Activated CD4-positive, alpha-beta T cell treated with anti-CD3 and anti-CD28 coated beads, Interleukin-2, Interleukin-4, amounts not matched to agents 100 ng/mL and 50 ng/mL, durations not matched to agents 16 hours and 8 hours (primary cell): ENCODE results near the gene PTK6.
"Not testable (repeated sequence)": the region's sequence is repeated elsewhere in the genome, so short reads cannot be mapped to it uniquely, and the experiment has no call there.

Experiments used
- DNase-seq: peaks from one replicate; pipeline ENCODE4 v3.0.0-alpha.2; 2020; ENCODE audit warnings: low spot score

The PTK6 gene

GRCh38 chr20:63536997-63537524 is at the start of gene PTK6:
Gene PTK6, minus strand, starts transcription at chr20:63537376. Its CDS starts 62 bp downstream, at chr20:63537314.
- DNase-seq, result peak; percentile 46

- DNase-seq, result no peak
These were observed 49.6 kb upstream of the PTK6 start for GRCh38 chr20:63586797-63587196.

GRCh38 chr20:63585616-63586565 is 48.7 kb upstream of the PTK6 start:
- DNase-seq, result no peak

GRCh38 chr20:63582382-63583063 is 45.3 kb upstream of the PTK6 start:
- DNase-seq, result no peak

GRCh38 chr20:63580796-63581461 is 43.8 kb upstream of the PTK6 start:
- peak; percentile 47 for DNase-seq

- no peak for DNase-seq
These were observed 42.0 kb upstream of the PTK6 start for GRCh38 chr20:63579017-63579694.

GRCh38 chr20:63578224-63579016 is 41.2 kb upstream of the PTK6 start:
- DNase-seq, result no peak

- no peak for DNase-seq
These were observed 40.2 kb upstream of the PTK6 start for GRCh38 chr20:63577317-63577894.

GRCh38 chr20:63576311-63576710 is 39.1 kb upstream of the PTK6 start:
- no peak for DNase-seq

- DNase-seq, result no peak
These were observed 37.9 kb upstream of the PTK6 start for GRCh38 chr20:63574829-63575743.

- DNase-seq, result peak; percentile 50
These were observed 37.1 kb upstream of the PTK6 start, which contains the start of gene HELZ2 for GRCh38 chr20:63574156-63574828. Gene HELZ2, minus strand, starts transcription at chr20:63574239. Its CDS starts 1,854 bp downstream, at chr20:63572385.

- no peak for DNase-seq
These were observed 36.5 kb upstream of the PTK6 start for GRCh38 chr20:63573647-63574131.

GRCh38 chr20:63572788-63573646 is 35.8 kb upstream of the PTK6 start:
- no peak for DNase-seq

GRCh38 chr20:63572071-63572787 is 35.1 kb upstream of the PTK6 start:
- no peak for DNase-seq

GRCh38 chr20:63571087-63571478 is 33.9 kb upstream of the PTK6 start:
- not testable (repeated sequence) for DNase-seq

GRCh38 chr20:63570281-63571086 is 33.3 kb upstream of the PTK6 start:
- DNase-seq, result no peak
